ENCODE measurements around the gene MYL9.
A peak's percentile ranks its signal among the peaks of the same experiment; 100 is the strongest.

GRCh38 chr20:36541227-36541767 lies at the start of gene MYL9:
- TF ChIP-seq POLR2A (IDR thresholded peaks at IDR 0.05) (peak; percentile 71), CTCF (IDR thresholded peaks at IDR 0.05) (no peak), EP300 (IDR thresholded peaks at IDR 0.05) (no peak)

Measured in ovary (tissue), 3 donors.